Measurements from ENCODE around the gene LEPR. TPM values are rescaled to one million over a fixed set of nuclear protein-coding genes. Genes with fewer than 3 reads are reported as not detected.
"Not testable (repeated sequence)": the region's sequence is repeated elsewhere in the genome, so short reads cannot be mapped to it uniquely, and the experiment has no call there.

The LEPR gene
- polyA plus RNA-seq, 2 of the 4 experiments (the other 2 are of a cell fraction), result 3.1 to 6.5 TPM

GRCh38 chr1:65458730-65459396 lies 38.4 kb downstream of the LEPR start:
- Histone ChIP-seq H3K4me3 (no peak overlapping the region), H3K9me3 (no peaks in the 10 kb centered on the region), H3K27ac (0 out of 6 replicates have a peak overlapping the region, but pooled peaks of 1 of the 2 experiments have one; percentile 24), H3K4me2 (no peak overlapping the region), H3K4me1 (peaks cover 5% of the 10 kb centered on the region; the same call in 1 of the 3 replicates)
- ATAC-seq, result peak in 1 of 2 experiments; percentile 13; a peak in 1 of 6 replicates
- TF ChIP-seq PBX3 (IDR thresholded peaks at IDR 0.05) (no peak), RCOR1 (IDR thresholded peaks at IDR 0.05; ENCODE audit: low read depth, low read length) (no peak), HOXA7 (CRISPR knock-in tag; IDR thresholded peaks at IDR 0.05) (no peak), HEYL (CRISPR knock-in tag; IDR thresholded peaks at IDR 0.05) (no peak), EHMT2 (IDR thresholded peaks at IDR 0.05; ENCODE audit: low read depth) (no peak), PHF8 (IDR thresholded peaks at IDR 0.05; ENCODE audit: borderline replicate concordance, low read depth) (no peak), SREBF2 (IDR thresholded peaks at IDR 0.05) (no peak), MAFK (IDR thresholded peaks at IDR 0.05; ENCODE audit: partially characterized antibody) (no peak), EHF (CRISPR knock-in tag; IDR thresholded peaks at IDR 0.05) (no peak), JUNB (IDR thresholded peaks at IDR 0.05) (no peak), NPAS2 (CRISPR knock-in tag; IDR thresholded peaks at IDR 0.05; ENCODE audit: borderline replicate concordance) (no peak), HOXB5 (CRISPR knock-in tag; IDR thresholded peaks at IDR 0.05) (no peak), E2F6 (IDR thresholded peaks at IDR 0.05; ENCODE audit: borderline replicate concordance, low read depth) (no peak), TP53 (CRISPR knock-in tag; IDR thresholded peaks at IDR 0.05) (no peak), RAD21 (conservative IDR thresholded peaks at IDR 0.05 in 1 of 2, IDR thresholded peaks at IDR 0.05 in 1 of 2) (no peak)
- DNase-seq (ENCODE audit: low read depth in 1 of 2, low spot score in 1 of 2), result no peak
- FAIRE-seq, result no peak
- 74% methylated on average over 2 of the region's 2 CpGs for WGBS (ENCODE audit: missing lambda C conversion rate)
- ChIA-PET CTCF (interaction anchor here (0.6 to 2.4 kb wide), 10 partner anchors 10 to 228 kb away, joined by 3 to 6 read pairs (median 4); no protein-coding TSS in a partner anchor), POLR2A (interaction anchor here (1.0 kb wide), 1 partner anchor 244 kb away, joined by 3 read pairs; no protein-coding TSS in a partner anchor)

- peak in 1 of 2 experiments; percentile 34 for DNase-seq (ENCODE audit: low read depth in 1 of 2, low spot score in 1 of 2)
- Histone ChIP-seq H3K4me1 (peaks cover 5% of the 10 kb centered on the region; the same call in 1 of the 3 replicates), H3K9me3 (no peaks in the 10 kb centered on the region), H3K4me3 (no peak overlapping the region), H3K27ac (0 out of 6 replicates have a peak overlapping the region, but pooled peaks of 1 of the 2 experiments have one; percentile 24), H3K4me2 (no peak overlapping the region)
- FAIRE-seq, result no peak
- TF ChIP-seq CHD4 (IDR thresholded peaks at IDR 0.05; ENCODE audit: borderline replicate concordance), result no peak
- TF ChIP-seq SMC3 (IDR thresholded peaks at IDR 0.05), result peak; percentile 29; the same call in 2 of the 3 replicates
- TF ChIP-seq CTCF (IDR thresholded peaks at IDR 0.05), result peak; percentile 41
- TF ChIP-seq RAD21 (conservative IDR thresholded peaks at IDR 0.05 in 1 of 2, IDR thresholded peaks at IDR 0.05 in 1 of 2), result peak; percentile 16 to 64; a peak in 3 of 5 replicates
- TF ChIP-seq E2F6 (IDR thresholded peaks at IDR 0.05; ENCODE audit: borderline replicate concordance, low read depth), result no peak
- TF ChIP-seq ZSCAN20 (CRISPR knock-in tag; IDR thresholded peaks at IDR 0.05), result no peak
- CTCF ChIA-PET, result interaction anchor here (1.0 to 2.4 kb wide), 9 partner anchors 9 to 228 kb away, joined by 3 to 6 read pairs (median 4); no protein-coding TSS in a partner anchor
- peak; percentile 59 to 72; a peak in 5 of 6 replicates for ATAC-seq
- POLR2A ChIA-PET, result interaction anchor here (1.0 kb wide), 1 partner anchor 244 kb away, joined by 3 read pairs; no protein-coding TSS in a partner anchor
- 68% methylated on average over 1 of the region's 1 CpG for WGBS (ENCODE audit: missing lambda C conversion rate)
These were observed 38.9 kb downstream of the LEPR start for GRCh38 chr1:65459397-65459768.

GRCh38 chr1:65465837-65466236 lies 45.4 kb downstream of the LEPR start:
- H3K9me3 ChIP-seq; ATAC-seq; DNase-seq (ENCODE audit: low read depth in 1 of 2, low spot score in 1 of 2); FAIRE-seq; H3K27ac ChIP-seq; POLR2A ChIA-PET; H3K4me2 ChIP-seq; H3K4me3 ChIP-seq; CTCF ChIA-PET: not testable (repeated sequence)
- peaks cover 11% of the 10 kb centered on the region; the same call in 1 of the 3 replicates for H3K4me1 ChIP-seq
- WGBS (ENCODE audit: missing lambda C conversion rate), result 95% methylated on average over 1 of the region's 1 CpG

Data from A549 (cell line).